ENCODE measurements around the gene CLSTN2. TPM values are rescaled to one million over a fixed set of nuclear protein-coding genes. Genes with fewer than 3 reads are reported as not detected.

The CLSTN2 gene
- total RNA-seq, 1 donor, result 7.3 TPM

DNA sequence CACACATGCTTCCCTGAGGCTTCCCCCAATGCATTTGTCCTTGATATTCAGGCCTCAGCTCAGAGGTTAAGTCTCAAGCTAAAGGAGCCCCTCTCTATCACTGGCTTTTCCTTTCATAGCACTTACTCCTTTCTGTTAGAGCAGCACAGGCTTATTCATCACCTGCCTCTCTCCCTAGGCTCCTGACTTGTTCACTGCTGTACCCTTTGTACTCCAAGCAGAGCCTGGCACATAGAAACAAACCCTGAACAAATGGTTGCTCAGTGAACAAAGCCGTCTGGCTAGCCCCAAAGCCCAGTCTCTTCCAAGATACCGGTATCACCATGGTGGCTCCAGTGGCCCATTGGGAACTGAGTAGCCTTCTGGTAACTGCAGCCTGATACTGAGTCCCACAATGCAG, 511.7 kb downstream of the CLSTN2 start:
- no peak for DNase-seq (ENCODE audit: low read depth)
- H3K4me3 ChIP-seq (ENCODE audit: low read depth, low read length), result no peak overlapping the region
- TF ChIP-seq, protein P1, sequence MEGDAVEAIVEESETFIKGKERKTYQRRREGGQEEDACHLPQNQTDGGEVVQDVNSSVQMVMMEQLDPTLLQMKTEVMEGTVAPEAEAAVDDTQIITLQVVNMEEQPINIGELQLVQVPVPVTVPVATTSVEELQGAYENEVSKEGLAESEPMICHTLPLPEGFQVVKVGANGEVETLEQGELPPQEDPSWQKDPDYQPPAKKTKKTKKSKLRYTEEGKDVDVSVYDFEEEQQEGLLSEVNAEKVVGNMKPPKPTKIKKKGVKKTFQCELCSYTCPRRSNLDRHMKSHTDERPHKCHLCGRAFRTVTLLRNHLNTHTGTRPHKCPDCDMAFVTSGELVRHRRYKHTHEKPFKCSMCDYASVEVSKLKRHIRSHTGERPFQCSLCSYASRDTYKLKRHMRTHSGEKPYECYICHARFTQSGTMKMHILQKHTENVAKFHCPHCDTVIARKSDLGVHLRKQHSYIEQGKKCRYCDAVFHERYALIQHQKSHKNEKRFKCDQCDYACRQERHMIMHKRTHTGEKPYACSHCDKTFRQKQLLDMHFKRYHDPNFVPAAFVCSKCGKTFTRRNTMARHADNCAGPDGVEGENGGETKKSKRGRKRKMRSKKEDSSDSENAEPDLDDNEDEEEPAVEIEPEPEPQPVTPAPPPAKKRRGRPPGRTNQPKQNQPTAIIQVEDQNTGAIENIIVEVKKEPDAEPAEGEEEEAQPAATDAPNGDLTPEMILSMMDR (IDR thresholded peaks at IDR 0.05; ENCODE audit: insufficient read depth, low read depth, low read length), result no peak

DNA sequence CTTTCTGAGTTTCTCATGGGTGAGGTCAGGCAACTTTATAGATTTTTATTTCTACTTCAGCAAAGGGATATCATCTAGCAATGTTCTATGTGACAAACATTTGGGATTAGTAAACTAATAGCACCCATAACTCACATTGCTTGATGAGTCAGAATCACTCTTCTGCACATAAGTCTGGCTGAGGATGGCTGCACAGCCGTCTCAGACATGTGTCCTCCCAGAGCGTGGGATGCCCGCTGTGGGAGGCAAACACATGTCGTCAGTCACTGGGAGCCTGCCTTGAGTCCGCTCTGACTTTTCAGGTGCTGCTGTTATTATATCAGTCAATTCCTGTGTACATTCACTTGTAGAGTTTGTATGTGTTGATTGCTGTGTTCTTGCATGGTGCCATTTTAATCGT, 512.2 kb downstream of the CLSTN2 start:
- no peak for DNase-seq (ENCODE audit: low read depth)
- TF ChIP-seq, protein P1 (IDR thresholded peaks at IDR 0.05; ENCODE audit: insufficient read depth, low read depth, low read length), result no peak
- H3K4me3 ChIP-seq (ENCODE audit: low read depth, low read length), result no peak overlapping the region

DNA sequence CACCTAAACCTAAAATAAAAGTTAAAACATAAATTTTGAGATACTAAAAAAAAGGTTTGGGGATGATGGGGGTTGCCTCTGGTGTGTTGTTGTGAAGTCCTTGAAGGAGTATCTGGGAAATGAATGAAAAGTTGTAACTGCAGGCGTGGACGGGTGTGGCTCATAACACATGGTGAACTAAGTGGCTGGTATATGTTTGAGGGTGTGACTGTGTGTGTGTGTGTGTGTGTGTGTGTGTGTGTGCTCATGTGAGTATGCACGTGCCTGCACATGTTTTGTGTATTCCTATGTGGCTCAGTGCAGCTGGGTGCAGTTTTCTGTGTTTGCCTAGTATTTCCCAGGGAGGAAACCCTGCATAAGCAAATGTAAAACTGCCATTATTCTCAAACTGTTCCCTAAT, 513.0 kb downstream of the CLSTN2 start:
- DNase-seq (ENCODE audit: low read depth), result no peak
- no peak overlapping the region for H3K4me3 ChIP-seq (ENCODE audit: low read depth, low read length)
- TF ChIP-seq, protein P1 (IDR thresholded peaks at IDR 0.05; ENCODE audit: insufficient read depth, low read depth, low read length), result no peak

DNA sequence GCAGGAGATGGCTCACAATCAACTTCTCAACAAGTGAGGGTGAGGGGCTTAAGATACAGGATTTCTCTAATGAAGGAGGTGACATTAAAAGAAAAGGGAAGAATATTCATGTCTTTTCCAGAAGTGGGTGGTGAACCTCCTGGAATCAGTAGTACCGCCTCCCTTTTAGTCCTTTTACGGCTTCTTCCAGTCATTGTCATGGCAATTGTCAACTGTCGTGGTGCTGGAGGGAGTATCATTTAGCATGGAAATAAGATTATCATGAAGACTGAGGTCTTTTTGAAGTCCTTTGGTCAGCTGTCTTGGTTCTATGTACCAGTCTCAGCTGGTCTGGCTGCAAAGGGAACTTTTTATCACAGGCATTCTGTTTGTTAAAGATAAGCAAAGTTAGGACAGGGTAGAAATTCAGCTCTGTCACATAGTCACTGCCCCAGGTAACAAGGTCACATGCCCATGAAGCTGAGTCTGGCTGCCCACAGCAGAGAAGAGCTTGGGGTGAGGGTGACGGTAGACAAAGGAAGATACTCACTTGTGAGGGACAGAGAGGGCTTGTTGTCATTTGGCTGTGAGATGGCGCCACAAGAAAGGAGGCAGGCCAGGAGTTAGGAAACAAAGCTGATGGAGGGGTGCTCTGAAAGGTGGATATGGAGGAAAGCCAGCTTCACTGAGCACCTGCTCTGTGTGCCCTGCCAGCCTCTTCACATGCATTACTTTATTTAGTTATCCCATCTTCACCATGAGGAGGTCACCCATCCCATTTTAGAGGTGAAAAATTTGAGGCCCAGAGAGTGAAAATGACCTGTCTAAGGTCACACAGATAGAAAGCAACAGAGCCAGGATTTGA, 514.6 kb downstream of the CLSTN2 start:
- no peak for DNase-seq (ENCODE audit: low read depth)
- no peak overlapping the region for H3K4me3 ChIP-seq (ENCODE audit: low read depth, low read length)
- TF ChIP-seq, protein P1 (IDR thresholded peaks at IDR 0.05; ENCODE audit: insufficient read depth, low read depth, low read length), result no peak

DNA sequence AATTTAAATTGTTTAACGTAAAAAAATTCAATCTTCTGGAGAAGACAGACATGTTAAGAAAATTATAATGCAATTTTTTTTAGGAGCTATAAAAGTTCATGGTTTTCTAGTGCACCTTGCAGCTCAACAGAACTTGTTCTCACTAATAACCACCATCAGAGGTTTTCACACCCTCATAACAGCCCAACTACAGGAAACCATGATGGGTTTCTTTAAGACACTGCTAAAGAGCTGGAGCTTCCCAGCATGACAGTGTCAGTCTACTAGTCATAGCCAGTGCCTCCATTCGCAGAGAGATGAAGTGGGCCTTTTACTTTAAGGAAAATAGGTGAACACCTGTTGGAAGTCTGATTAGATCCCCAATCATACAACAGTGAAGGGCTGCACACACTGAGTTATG, 518.8 kb downstream of the CLSTN2 start:
- TF ChIP-seq, protein P1 (IDR thresholded peaks at IDR 0.05; ENCODE audit: insufficient read depth, low read depth, low read length), result no peak
- DNase-seq (ENCODE audit: low read depth), result no peak
- H3K4me3 ChIP-seq (ENCODE audit: low read depth, low read length), result no peak overlapping the region

DNA sequence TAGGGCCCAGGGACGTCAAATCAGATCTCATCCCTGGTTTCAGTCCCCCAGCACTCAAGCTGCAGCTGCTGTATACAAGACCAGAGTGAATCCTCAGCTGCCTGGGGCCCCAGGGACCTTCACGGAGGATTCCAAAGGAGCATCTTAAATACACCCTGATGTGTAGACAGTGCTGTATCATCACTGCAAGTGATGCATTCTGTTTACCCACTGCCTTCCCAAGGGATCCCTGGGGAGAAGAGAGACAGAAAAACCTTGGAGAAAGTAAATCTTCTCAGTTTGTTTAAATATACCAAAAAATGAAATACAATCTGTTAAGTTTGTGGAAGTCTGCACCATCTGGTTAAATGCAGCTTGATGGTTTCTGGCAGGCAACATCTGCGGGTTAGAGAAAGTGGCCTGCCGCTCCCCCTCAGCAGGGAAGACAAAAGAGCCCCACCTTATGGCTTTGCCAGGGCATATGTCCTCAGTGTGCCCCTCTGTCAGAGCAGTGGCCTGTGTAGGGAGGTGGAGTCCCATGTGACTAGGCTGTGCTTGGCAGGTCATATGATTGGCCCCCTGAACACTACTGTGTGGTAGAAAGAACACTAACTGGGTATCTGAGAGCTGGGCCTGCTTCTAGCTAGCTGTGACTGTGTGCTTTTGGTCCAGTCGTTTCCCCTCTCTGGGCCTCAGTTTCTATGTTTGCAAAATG, 520.7 kb downstream of the CLSTN2 start:
- no peak overlapping the region for H3K4me3 ChIP-seq (ENCODE audit: low read depth, low read length)
- DNase-seq (ENCODE audit: low read depth), result no peak
- TF ChIP-seq, protein P1 (IDR thresholded peaks at IDR 0.05; ENCODE audit: insufficient read depth, low read depth, low read length), result no peak

Data from fibroblast of villous mesenchyme (primary cell).